Gastroesophageal sphincter (tissue), 3 donors: ENCODE measurements around the gene CARD14.

ENCODE experiments used
- CTCF ChIP-seq, 4 experiments: fragments of 200-600 bp in 2 of 4; fragments of 450-650 bp in 2 of 4; sonication (generic) in 1 of 4; IDR thresholded peaks; one replicate each; pipeline ENCODE4 v1.5.1; 2017 to 2019; ENCODE audit warnings: antibody characterized with exemption in 4 of 4, mild to moderate bottlenecking in 2 of 4, moderate library complexity in 2 of 4
- EP300 ChIP-seq: sonication (generic); formaldehyde crosslinking; IDR thresholded peaks from one replicate; pipeline ENCODE4 v1.6.1; 2017; ENCODE audit warnings: antibody characterized with exemption, mild to moderate bottlenecking
- POLR2A ChIP-seq, 2 donors: fragments of 450-650 bp; IDR thresholded peaks; one replicate each; pipeline ENCODE4 v1.6.1; 2017; ENCODE audit warnings: antibody characterized with exemption in 2 of 2, mild to moderate bottlenecking in 2 of 2, moderate library complexity in 1 of 2

GRCh38 chr17:80191192-80191591, 21.4 kb downstream of the CARD14 start:
- TF ChIP-seq POLR2A (IDR thresholded peaks at IDR 0.05) = no peak
- TF ChIP-seq CTCF (IDR thresholded peaks at IDR 0.05) = no peak
- TF ChIP-seq EP300 = no peak
